Lower lobe of right lung (tissue), 2 donors: ENCODE results near the gene CD2. TPM values are rescaled to one million over a fixed set of nuclear protein-coding genes. Genes with fewer than 3 reads are reported as not detected.

Experiments used
- ATAC-seq, 2 donors: fragments of 200-7000 bp; cut with Tn5 transposase; one replicate each; pipeline ENCODE4 v1.9.1; 2020 to 2022; ENCODE audit warnings: mild to moderate bottlenecking in 2 of 2, moderate library complexity in 2 of 2
- DNase-seq: peaks from one replicate; pipeline ENCODE4 v3.0.0-alpha.2; 2020
- H3K27ac ChIP-seq: fragments of 200-600 bp; one replicate; pipeline ENCODE4 v1.8.0; 2022
- H3K27me3 ChIP-seq: fragments of 200-600 bp; one replicate; pipeline ENCODE4 v1.8.0; 2022; ENCODE audit warnings: low read depth
- H3K36me3 ChIP-seq: fragments of 200-600 bp; one replicate; pipeline ENCODE4 v1.8.0; 2022; ENCODE audit warnings: mild to moderate bottlenecking
- H3K4me1 ChIP-seq: fragments of 200-600 bp; one replicate; pipeline ENCODE4 v1.8.0; 2022
- H3K4me3 ChIP-seq: fragments of 200-600 bp; one replicate; pipeline ENCODE4 v1.8.0; 2022; ENCODE audit warnings: mild to moderate bottlenecking
- H3K9me3 ChIP-seq: fragments of 200-600 bp; one replicate; pipeline ENCODE4 v1.8.0; 2022
- CTCF ChIP-seq: fragments of 200-600 bp; IDR thresholded peaks from one replicate; pipeline ENCODE4 v1.8.0; 2022; ENCODE audit warnings: antibody characterized with exemption, mild to moderate bottlenecking
- intact Hi-C: fragments of 100-400 bp; cut with DNase I; formaldehyde crosslinking; loops from one replicate; pipeline ENCODE4 v1.11.0; 2022
- total RNA-seq: library from RNA; stranded (reverse); fragmentation: NEBNext Ultra II Directional; extraction: Animal tissue kit (Norgen Biotek cat#: 25700); gene quantifications from one replicate; pipeline ENCODE4 v1.2.1, GENCODE V29; 2021
- donor health status: DM: no; HTN: yes; CAD: no; lungs with severe emphysema.

The CD2 gene
- total RNA-seq, 1 donor from 2014 or later: 9.8 TPM

DNA sequence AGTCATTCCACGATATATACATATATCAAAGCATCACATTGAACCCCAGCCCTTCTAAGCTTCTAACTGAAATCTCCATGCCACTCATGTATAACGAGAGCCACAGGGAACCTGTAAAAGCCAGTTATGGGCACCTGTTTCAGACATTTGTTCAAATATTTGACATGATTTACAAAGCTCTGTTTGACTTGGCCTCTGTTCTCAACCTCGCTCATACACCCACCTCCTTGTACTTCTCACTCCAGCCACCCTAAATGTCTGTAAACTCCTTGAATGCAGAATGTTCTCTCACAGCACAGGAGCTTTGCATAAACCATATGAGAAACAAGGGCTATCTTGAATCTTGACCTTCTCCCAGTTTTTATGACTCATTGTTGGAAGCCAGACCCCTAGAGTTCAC lies 36.9 kb upstream of the CD2 start:
- Histone ChIP-seq H3K36me3 (no peaks in the 10 kb centered on the region), H3K27ac (no peak overlapping the region)

GRCh38 chr1:116720364-116721038 lies 33.7 kb upstream of the CD2 start:
- Histone ChIP-seq H3K36me3 (no peaks in the 10 kb centered on the region), H3K4me3 (no peak overlapping the region), H3K4me1 (peaks cover 4% of the 10 kb centered on the region), H3K27me3 (no peaks in the 10 kb centered on the region), H3K27ac (no peak overlapping the region), H3K9me3 (no peaks in the 10 kb centered on the region)
- DNase-seq (no peak), ATAC-seq (no peak)
- intact Hi-C loops: no loop called here
- TF ChIP-seq CTCF: no peak

More for the DNA sequence above, 36.9 kb upstream of the CD2 start:
- intact Hi-C loops: no loop called here
- TF ChIP-seq CTCF: no peak
- ATAC-seq (peak; percentile 85 to 95), DNase-seq (no peak)
- no peaks in the 10 kb centered on the region for H3K9me3 ChIP-seq
- H3K27me3 ChIP-seq: no peaks in the 10 kb centered on the region
- H3K4me3 ChIP-seq: no peak overlapping the region
- peaks cover 4% of the 10 kb centered on the region for H3K4me1 ChIP-seq

- Histone ChIP-seq H3K27ac (no peak overlapping the region), H3K4me3 (no peak overlapping the region), H3K27me3 (no peaks in the 10 kb centered on the region), H3K4me1 (peaks cover 4% of the 10 kb centered on the region), H3K9me3 (no peaks in the 10 kb centered on the region), H3K36me3 (no peaks in the 10 kb centered on the region)
- no peak for ATAC-seq
- intact Hi-C loops: no loop called here
- DNase-seq: no peak
- no peak for TF ChIP-seq CTCF
Observed at GRCh38 chr1:116721039-116721405, 33.2 kb upstream of the CD2 start.

DNA sequence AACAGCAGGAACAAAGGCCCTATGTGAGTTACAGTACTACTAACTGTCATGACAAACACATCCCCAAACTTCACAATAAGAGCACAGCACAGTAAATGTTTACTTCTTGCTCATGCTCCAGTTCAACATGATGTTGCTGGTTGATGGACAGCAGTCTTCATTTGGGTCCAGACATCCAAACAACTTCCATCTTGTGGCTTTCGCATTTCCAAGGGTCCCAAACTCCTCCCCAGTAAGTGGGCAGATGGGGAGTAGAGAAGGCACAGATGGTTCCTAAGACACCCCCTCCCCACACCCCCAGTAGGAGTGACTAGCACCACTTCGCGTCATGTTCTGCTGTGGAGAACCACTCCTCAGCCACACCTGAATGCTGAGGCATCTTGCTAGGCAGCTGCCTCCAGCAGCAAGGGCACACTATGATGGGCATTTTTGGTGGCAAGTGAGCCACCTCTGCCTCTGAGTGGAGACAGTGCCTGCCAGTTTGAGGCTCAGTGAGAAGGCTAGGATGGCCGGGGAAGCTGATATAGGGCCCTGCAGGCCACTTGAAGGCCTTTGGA lies 32.7 kb upstream of the CD2 start:
- intact Hi-C loops: no loop called here
- ATAC-seq: peak in 1 of 2 donors; percentile 40
- H3K4me3 ChIP-seq: no peak overlapping the region
- H3K27me3 ChIP-seq: no peaks in the 10 kb centered on the region
- no peaks in the 10 kb centered on the region for H3K9me3 ChIP-seq
- H3K27ac ChIP-seq: no peak overlapping the region
- H3K4me1 ChIP-seq: peaks cover 4% of the 10 kb centered on the region
- no peak for DNase-seq
- no peak for TF ChIP-seq CTCF
- no peaks in the 10 kb centered on the region for H3K36me3 ChIP-seq

DNA sequence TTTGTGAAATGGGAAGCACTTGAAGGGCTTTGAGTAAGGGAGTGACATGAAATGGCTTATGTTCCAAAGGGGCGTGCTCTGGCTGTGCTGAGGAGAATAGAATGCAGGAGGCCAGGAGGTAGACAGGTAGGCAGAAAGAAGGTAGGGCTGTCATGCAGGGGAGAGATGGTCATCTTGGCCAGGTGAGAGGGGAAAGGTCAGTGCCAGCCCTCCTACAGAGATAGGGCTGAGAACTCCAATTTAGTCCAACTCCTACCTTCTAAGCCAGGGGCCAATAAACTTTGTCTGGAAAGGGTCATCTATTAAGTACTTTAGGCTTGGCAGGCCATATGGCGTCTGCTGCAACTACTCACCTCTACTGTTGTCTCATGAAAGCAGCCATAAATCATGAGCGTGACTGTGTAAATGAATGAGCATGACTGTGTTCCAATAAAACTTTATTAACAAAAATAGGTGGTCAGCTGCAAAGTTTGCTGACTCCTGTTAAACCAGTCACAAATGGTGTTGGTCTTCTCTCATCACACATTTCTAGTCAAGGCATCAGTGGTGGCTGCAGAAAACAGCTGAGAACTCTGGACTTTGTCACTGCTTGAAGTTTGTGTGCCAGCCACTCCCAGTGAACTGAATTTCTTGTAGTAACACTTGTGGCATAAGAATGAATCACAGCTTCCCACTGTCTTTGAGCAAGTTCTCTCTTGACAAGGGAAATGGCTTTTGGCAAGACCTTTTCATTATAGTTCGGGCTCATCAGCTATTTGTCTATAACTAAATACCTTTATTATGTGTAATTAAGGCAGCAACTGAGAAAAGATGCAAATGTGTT lies 32.0 kb upstream of the CD2 start:
- H3K27ac ChIP-seq: no peak overlapping the region
- TF ChIP-seq CTCF: no peak
- intact Hi-C loops: no loop called here
- ATAC-seq: no peak
- no peaks in the 10 kb centered on the region for H3K36me3 ChIP-seq
- no peak overlapping the region for H3K4me3 ChIP-seq
- no peaks in the 10 kb centered on the region for H3K27me3 ChIP-seq
- H3K4me1 ChIP-seq: peaks cover 4% of the 10 kb centered on the region
- H3K9me3 ChIP-seq: no peaks in the 10 kb centered on the region
- DNase-seq: no peak
